B cell (primary cell): ENCODE data around the gene PTAR1.

Experiments
- CTCF ChIP-seq: fragments of 200-600 bp; IDR thresholded peaks from one replicate; pipeline ENCODE4 v1.8.0; 2022; ENCODE audit warnings: antibody characterized with exemption, mild to moderate bottlenecking
- EZH2 ChIP-seq: IDR thresholded peaks from 2 replicates; pipeline ENCODE4 v1.6.1; 2012; ENCODE audit warnings: borderline replicate concordance, low read depth, mild to moderate bottlenecking, moderate library complexity, low read length; ENCODE audit not compliant: insufficient read depth, poor library complexity, severe bottlenecking

GRCh38 chr9:69762527-69762926 lies 2.7 kb upstream of the PTAR1 start:
- TF ChIP-seq CTCF = no peak
- TF ChIP-seq EZH2 = no peak
